Heart left ventricle (tissue), 16 donors: Measurements from ENCODE around the gene KDM4B. TPM values are rescaled to one million over a fixed set of nuclear protein-coding genes. Genes with fewer than 3 reads are reported as not detected.

Experiments used
- ATAC-seq, 4 donors: fragments of 200-7000 bp; cut with Tn5 transposase; one replicate each; pipeline ENCODE4 v1.9.1; 2020 to 2022; ENCODE audit warnings: moderate library complexity in 4 of 4, mild to moderate bottlenecking in 3 of 4, moderate number of reproducible peaks in 1 of 4
- DNase-seq, 5 donors: peaks; one replicate each; pipeline ENCODE4 v3.0.0-alpha.2; 2020
- H3K27ac ChIP-seq, 12 donors: fragments of 200-600 bp; sonication (generic) in 4 of 12; one replicate each; pipeline versions ENCODE4 v1.5.0 to v1.8.0; 2016 to 2022; ENCODE audit warnings: mild to moderate bottlenecking in 2 of 12
- H3K27me3 ChIP-seq, 9 donors: fragments of 200-600 bp; sonication (generic) in 2 of 9; one replicate each; pipeline versions ENCODE4 v1.5.1 to v1.8.0; 2016 to 2022; ENCODE audit warnings: mild to moderate bottlenecking in 3 of 9
- H3K36me3 ChIP-seq, 9 donors: fragments of 200-600 bp; sonication (generic) in 2 of 9; one replicate each; pipeline versions ENCODE4 v1.5.0 to v1.8.0; 2018 to 2022; ENCODE audit warnings: mild to moderate bottlenecking in 2 of 9
- H3K4me1 ChIP-seq, 12 donors: fragments of 200-600 bp; sonication (generic) in 4 of 12; one replicate each; pipeline versions ENCODE4 v1.5.0 to v1.8.0; 2016 to 2022; ENCODE audit warnings: mild to moderate bottlenecking in 3 of 12
- H3K4me3 ChIP-seq, 12 donors: fragments of 200-600 bp; sonication (generic) in 4 of 12; one replicate each; pipeline versions ENCODE4 v1.5.0 to v1.8.0; 2017 to 2022; ENCODE audit warnings: mild to moderate bottlenecking in 9 of 12, moderate library complexity in 4 of 12
- H3K9me3 ChIP-seq, 12 donors: fragments of 200-600 bp; sonication (generic) in 4 of 12; one replicate each; pipeline versions ENCODE4 v1.5.0 to v1.8.0; 2016 to 2022; ENCODE audit warnings: mild to moderate bottlenecking in 1 of 12
- POLR2A ChIP-seq, 2 donors: fragments of 450-650 bp; IDR thresholded peaks; one replicate each; pipeline ENCODE4 v1.6.1; 2017; ENCODE audit warnings: antibody characterized with exemption in 2 of 2, mild to moderate bottlenecking in 2 of 2, moderate library complexity in 2 of 2
- WGBS, 4 donors: extraction: QIAGEN DNeasy Blood & Tissue Kit in 2 of 4; methylation state at CpG; one replicate each; pipeline versions ENCODE4 v1.1.5 to v1.1.7; 2013 to 2018; 5-methylcytosine and 5-hydroxymethylcytosine counted together
- intact Hi-C, 10 donors: fragments of 100-400 bp; cut with DNase I; formaldehyde crosslinking; loops; one replicate each; pipeline versions ENCODE4 v1.11.1 to v1.14.2; 2022
- polyA plus RNA-seq, 2 donors: library from polyadenylated mRNA; stranded (reverse); fragments of 200-250 nt; gene quantifications; one replicate each; pipeline ENCODE4 v1.2.3, GENCODE V29; 2013
- total RNA-seq, 9 donors: library from RNA; depleted of rRNA in 2 of 9; stranded (reverse); fragments of >200 nt in 2 of 9; fragmentation: NEBNext Ultra II Directional in 3 of 9; extraction: Animal tissue kit (Norgen Biotek cat#: 25700) in 3 of 9; gene quantifications; one replicate each; pipeline versions ENCODE4 v1.1.0 to v1.2.4, GENCODE V29; 2016 to 2023
- TF ChIP-seq, protein P1 (sequence below), 12 donors: fragments of 200-600 bp; sonication (generic) in 4 of 12; IDR thresholded peaks; one replicate each; pipeline versions ENCODE4 v1.5.0 to v1.8.0; 2018 to 2022; ENCODE audit warnings: antibody characterized with exemption in 12 of 12, mild to moderate bottlenecking in 5 of 12
- donor health status: ischemic (EF 13 %, LVEDD 7.1; RV severe dilation, severe dysfunction).
- donor health status: healthy with polysubstance abuse.
- donor health status: DM: no; HTN: yes; CAD: no.
- donor health status: DM: no; HTN: no; CAD: no.
- donor health status: ischemic (EF 25% LVEDD 6.9; RV normal size, moderate dysfunction).
- donor health status: ischemic (EF 25% LVEDD 5.7; RV mildly dilated, moderate dysfunction).
- donor health status: healthy.
- donor health status: DM: yes; HTN: yes; CAD: no.
- donor health status: ischemic (EF 35%, LVEDD 5.7; RV mildly dilated, moderate dysfunction).
- donor health status: nonischemic (EF 11% LVEDD 7.7; RV severe dilation, severe dysfunction).
- donor health status: DM: yes; HTN: yes; CAD: no.
- donor health status: PGD.
- donor health status: ischemic (EF 29% LVEDD 5.4; RV normal size, mild dysfunction).
- donor health status: nonischemic (EF 23%, LVEDD 6.1; RV moderate dilation, normal function).

Gene KDM4B
- total and polyA plus RNA-seq, 11 donors = 21.5 to 36.5 (median 27.2) TPM

DNA sequence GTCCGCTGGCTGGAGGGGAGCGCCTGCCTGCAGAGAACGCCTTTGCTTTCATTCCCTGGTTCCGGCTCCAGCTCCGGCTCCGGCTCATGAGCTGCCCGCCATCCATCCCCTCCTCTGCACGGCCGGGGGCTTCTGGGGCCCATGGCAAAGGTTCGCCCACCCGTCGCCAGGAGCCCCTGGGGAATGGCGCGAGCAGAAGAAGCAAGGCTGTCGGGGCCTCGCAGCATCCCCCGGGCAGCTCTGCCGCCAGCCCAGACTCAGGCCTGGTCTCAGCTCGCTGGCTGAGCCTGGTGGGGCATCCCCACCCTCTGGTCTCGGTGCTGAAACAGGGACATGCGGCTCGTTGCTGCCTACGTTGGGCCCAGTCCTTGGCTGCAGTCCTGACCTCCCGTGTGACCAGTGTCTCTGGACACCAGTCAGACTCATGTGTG lies 96.8 kb downstream of the KDM4B start:
- TF ChIP-seq, protein P1, sequence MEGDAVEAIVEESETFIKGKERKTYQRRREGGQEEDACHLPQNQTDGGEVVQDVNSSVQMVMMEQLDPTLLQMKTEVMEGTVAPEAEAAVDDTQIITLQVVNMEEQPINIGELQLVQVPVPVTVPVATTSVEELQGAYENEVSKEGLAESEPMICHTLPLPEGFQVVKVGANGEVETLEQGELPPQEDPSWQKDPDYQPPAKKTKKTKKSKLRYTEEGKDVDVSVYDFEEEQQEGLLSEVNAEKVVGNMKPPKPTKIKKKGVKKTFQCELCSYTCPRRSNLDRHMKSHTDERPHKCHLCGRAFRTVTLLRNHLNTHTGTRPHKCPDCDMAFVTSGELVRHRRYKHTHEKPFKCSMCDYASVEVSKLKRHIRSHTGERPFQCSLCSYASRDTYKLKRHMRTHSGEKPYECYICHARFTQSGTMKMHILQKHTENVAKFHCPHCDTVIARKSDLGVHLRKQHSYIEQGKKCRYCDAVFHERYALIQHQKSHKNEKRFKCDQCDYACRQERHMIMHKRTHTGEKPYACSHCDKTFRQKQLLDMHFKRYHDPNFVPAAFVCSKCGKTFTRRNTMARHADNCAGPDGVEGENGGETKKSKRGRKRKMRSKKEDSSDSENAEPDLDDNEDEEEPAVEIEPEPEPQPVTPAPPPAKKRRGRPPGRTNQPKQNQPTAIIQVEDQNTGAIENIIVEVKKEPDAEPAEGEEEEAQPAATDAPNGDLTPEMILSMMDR (IDR thresholded peaks at IDR 0.05) = no peak
- TF ChIP-seq POLR2A (IDR thresholded peaks at IDR 0.05) = no peak

DNA sequence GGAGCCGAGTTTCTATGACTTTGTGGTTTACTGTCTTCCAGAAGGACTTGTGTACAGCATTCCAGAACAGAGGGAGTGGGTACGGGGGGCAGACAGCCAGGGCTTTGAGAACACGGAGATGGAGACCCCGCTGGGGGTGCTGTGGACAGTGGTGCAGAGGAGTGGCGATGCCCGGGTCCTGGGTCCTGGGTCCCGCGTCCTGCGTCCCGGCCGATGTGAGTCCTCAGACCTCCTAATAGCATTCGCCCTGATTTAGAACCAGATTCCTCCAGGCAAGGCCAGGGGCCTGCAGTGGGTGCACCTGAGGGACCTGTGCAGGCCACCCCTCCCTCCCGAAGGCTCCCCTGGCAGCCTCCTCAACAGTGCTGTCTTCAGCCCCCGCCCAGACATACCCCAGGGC lies 97.9 kb downstream of the KDM4B start:
- ATAC-seq (no peak), DNase-seq (no peak)
- H3K36me3 ChIP-seq = peaks cover 0 to 52% (median 14%) of the 10 kb centered on the region in 9 donors
- peaks cover 0 to 16% (median 0%) of the 10 kb centered on the region in 12 donors for H3K9me3 ChIP-seq
- H3K27me3 ChIP-seq = no peaks in the 10 kb centered on the region
- intact Hi-C loops = no loop called here
- no peak overlapping the region for H3K4me3 ChIP-seq
- H3K27ac ChIP-seq = no peak overlapping the region
- TF ChIP-seq, protein P1 (IDR thresholded peaks at IDR 0.05) = no peak
- TF ChIP-seq POLR2A (IDR thresholded peaks at IDR 0.05) = no peak
- peaks cover 0 to 12% (median 0%) of the 10 kb centered on the region in 12 donors for H3K4me1 ChIP-seq
- 95 to 100% (median 97%) methylated on average over 11 to 14 of the region's 14 CpGs for WGBS, 4 donors

More for the DNA sequence above, 96.8 kb downstream of the KDM4B start:
- no peaks in the 10 kb centered on the region for H3K27me3 ChIP-seq
- H3K4me3 ChIP-seq = no peak overlapping the region
- 87 to 91% (median 89%) methylated on average over 22 to 24 of the region's 24 CpGs for WGBS, 4 donors
- H3K9me3 ChIP-seq = peaks cover 0 to 16% (median 0%) of the 10 kb centered on the region in 12 donors
- DNase-seq = no peak
- H3K4me1 ChIP-seq = peaks cover 0 to 5% (median 0%) of the 10 kb centered on the region in 12 donors
- no peak for ATAC-seq
- intact Hi-C loops = no loop called here
- peaks cover 0 to 44% (median 20%) of the 10 kb centered on the region in 9 donors for H3K36me3 ChIP-seq
- H3K27ac ChIP-seq = no peak overlapping the region

DNA sequence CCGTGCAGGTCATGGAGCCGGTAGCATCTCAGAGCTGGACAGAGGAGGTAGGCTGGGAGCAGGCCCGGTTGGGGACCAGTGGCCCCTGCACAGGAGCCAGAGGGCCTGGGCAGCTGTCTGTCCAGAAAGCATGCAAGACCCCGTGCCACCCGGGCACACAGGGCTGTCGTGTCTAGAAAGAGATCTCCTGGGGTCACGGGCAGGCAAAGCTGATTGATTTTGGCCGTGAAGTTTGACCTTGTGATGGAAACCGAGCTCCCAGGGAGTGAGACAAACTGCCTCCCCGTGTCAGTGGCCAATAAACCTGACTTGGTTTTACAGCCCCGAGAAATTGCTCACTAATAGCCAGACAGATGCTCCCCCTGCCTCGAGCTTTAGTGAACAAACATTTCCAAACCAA lies 98.8 kb downstream of the KDM4B start:
- Histone ChIP-seq H3K4me3 (no peak overlapping the region), H3K4me1 (peaks cover 0 to 18% (median 0%) of the 10 kb centered on the region in 12 donors), H3K36me3 (peaks cover 0 to 47% (median 9%) of the 10 kb centered on the region in 9 donors), H3K9me3 (peaks cover 0 to 6% (median 0%) of the 10 kb centered on the region in 12 donors), H3K27ac (no peak overlapping the region), H3K27me3 (no peaks in the 10 kb centered on the region)
- no peak for TF ChIP-seq POLR2A (IDR thresholded peaks at IDR 0.05)
- TF ChIP-seq, protein P1 (IDR thresholded peaks at IDR 0.05) = no peak
- ATAC-seq (no peak), DNase-seq (no peak)
- WGBS, 4 donors = 81 to 86% (median 85%) methylated on average over 12 of the region's 12 CpGs
- intact Hi-C loops = no loop called here

DNA sequence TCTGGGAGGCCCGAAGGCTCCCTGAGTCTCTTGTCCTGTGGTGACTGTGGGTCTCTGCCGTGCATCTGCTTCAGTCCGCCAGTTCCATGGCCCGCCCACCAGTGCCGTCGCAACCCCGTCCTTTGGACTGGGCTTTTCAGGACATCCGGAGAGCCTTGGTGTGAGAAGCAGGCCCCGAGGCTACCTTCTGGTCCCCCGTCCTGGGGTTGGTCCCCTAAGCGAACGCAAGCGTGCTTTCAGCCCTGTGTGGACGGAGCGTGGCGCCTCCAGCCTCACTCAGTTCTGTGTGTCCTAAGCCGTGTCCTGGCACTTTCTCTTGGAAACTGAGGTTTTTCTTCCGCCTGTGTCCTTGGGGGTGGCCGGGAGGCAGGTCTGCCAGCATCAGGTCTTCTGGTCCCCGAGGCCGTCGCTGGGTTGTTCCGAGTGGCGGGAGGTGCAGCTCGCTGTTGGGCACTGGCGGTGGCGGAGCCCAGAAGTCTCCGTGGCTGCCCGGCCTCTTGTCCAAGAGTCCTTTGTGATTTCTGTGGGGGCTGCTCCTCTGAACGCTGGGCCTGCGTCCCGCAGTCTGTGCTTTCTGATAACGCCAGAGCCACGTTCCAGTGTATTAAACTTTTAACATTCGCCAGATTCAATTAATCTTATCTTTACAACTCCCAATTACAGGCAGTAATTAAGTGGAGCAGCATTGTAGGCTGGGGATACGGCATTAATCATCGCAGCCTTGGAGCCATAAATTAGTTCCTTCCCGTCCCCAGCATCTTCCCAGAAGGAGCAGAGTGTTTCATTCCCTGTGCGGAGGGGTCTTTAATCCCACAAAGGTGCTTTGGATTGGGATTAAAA lies 99.5 kb downstream of the KDM4B start:
- Histone ChIP-seq H3K4me1 (peaks cover 0 to 18% (median 0%) of the 10 kb centered on the region in 12 donors), H3K27me3 (no peaks in the 10 kb centered on the region), H3K36me3 (peaks cover 0 to 44% (median 10%) of the 10 kb centered on the region in 9 donors), H3K9me3 (no peaks in the 10 kb centered on the region), H3K4me3 (no peak overlapping the region), H3K27ac (no peak overlapping the region)
- WGBS, 4 donors = 80 to 88% (median 86%) methylated on average over 39 of the region's 39 CpGs
- intact Hi-C loops = no loop called here
- TF ChIP-seq POLR2A (IDR thresholded peaks at IDR 0.05) = no peak
- TF ChIP-seq, protein P1 (IDR thresholded peaks at IDR 0.05) = no peak
- DNase-seq = no peak
- peak in 1 of 4 donors; percentile 11 for ATAC-seq
